GM13976 (cell line): Measurements from ENCODE around the gene BUD31.
A peak's percentile ranks its signal among the peaks of the same experiment; 100 is the strongest.
"Not testable (repeated sequence)": the region's sequence is repeated elsewhere in the genome, so short reads cannot be mapped to it uniquely, and the experiment has no call there.

Experiments
- DNase-seq: peaks from one replicate; pipeline ENCODE4 v3.0.0; 2012; ENCODE audit warnings: low spot score
- in situ Hi-C: fragments of 300-500 bp; cut with MboI; formaldehyde crosslinking; loops from one replicate; pipeline ENCODE4 v1.12.0; 2022; ENCODE audit warnings: low sequenced_read_pairs, mixed read lengths, inconsistent platforms; ENCODE audit not compliant: unreplicated experiment
- TF ChIP-seq, protein P1 (sequence below): IDR thresholded peaks from 2 replicates; pipeline ENCODE4 v1.5.1; 2012; ENCODE audit warnings: borderline replicate concordance, mild to moderate bottlenecking; ENCODE audit not compliant: insufficient read depth; ENCODE audit errors: extremely low read depth, missing control alignments, control extremely low read depth

The BUD31 gene

GRCh38 chr7:99409192-99409572 lies 413 bp downstream of the BUD31 start:
- TF ChIP-seq, protein P1, sequence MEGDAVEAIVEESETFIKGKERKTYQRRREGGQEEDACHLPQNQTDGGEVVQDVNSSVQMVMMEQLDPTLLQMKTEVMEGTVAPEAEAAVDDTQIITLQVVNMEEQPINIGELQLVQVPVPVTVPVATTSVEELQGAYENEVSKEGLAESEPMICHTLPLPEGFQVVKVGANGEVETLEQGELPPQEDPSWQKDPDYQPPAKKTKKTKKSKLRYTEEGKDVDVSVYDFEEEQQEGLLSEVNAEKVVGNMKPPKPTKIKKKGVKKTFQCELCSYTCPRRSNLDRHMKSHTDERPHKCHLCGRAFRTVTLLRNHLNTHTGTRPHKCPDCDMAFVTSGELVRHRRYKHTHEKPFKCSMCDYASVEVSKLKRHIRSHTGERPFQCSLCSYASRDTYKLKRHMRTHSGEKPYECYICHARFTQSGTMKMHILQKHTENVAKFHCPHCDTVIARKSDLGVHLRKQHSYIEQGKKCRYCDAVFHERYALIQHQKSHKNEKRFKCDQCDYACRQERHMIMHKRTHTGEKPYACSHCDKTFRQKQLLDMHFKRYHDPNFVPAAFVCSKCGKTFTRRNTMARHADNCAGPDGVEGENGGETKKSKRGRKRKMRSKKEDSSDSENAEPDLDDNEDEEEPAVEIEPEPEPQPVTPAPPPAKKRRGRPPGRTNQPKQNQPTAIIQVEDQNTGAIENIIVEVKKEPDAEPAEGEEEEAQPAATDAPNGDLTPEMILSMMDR = no peak
- in situ Hi-C loops = no loop called here
- no peak for DNase-seq

- TF ChIP-seq, protein P1 = no peak
- no peak for DNase-seq
- in situ Hi-C loops = no loop called here
Observed at GRCh38 chr7:99409806-99410205, 1.0 kb downstream of the BUD31 start.

GRCh38 chr7:99410635-99411034 lies 1.9 kb downstream of the BUD31 start:
- in situ Hi-C loops = no loop called here
- TF ChIP-seq, protein P1 = no peak
- DNase-seq = no peak

DNA sequence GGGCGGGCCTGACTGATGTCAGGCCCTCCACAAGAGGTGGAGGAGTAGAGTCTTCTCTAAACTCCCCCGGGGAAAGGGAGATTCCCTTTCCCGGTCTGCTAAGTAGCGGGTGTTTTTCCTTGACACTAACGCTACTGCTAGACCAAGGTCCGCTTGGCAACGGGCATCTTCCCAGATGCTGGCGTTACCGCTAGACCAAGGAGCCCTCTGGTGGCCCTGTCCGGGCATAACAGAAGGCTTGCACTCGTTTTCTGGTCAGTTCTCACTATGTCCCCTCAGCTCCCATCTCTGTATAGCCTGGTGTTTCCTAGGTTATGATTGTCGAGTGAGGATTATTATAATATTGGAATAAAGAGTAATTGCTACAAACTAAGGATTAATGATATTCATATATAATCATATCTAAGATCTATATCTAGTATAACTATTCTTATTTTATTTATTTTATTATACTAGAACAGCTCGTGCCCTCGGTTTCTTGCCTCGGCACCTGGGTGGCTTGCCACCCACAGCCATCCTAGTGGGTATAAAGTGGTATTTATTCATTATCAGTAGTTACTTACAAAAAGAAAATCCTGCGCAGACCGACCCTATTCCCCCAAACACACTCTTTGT lies 6.9 kb downstream of the BUD31 start:
- DNase-seq, in situ Hi-C loops: not testable (repeated sequence)
- TF ChIP-seq, protein P1 = peak; percentile 31

DNA sequence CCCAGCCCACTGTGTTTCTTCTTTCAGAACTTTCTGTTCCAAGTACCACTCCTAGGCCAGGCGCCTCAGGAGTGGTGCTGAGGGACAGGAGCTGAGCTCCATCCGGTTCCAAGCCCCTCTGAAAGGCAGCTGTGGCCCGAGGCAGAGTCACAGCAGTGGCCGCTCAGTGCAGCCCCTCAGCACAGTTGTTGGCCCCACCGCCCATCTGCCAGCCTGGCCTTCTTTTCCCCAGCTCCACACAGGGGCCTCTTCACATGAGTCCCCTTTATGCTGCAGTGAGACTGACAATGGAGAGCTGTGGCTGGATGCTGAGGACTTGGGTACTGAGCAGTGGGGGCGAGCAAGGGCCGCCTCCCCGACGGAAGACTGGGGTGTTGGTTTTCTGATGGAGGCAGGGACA lies 9.5 kb downstream of the BUD31 start:
- no peak for DNase-seq
- in situ Hi-C loops = no loop called here
- TF ChIP-seq, protein P1 = no peak

GRCh38 chr7:99419323-99420021 lies 10.7 kb downstream of the BUD31 start:
- no peak for DNase-seq
- in situ Hi-C loops = no loop called here
- TF ChIP-seq, protein P1 = no peak
